ENCODE results near the gene SECISBP2. TPM values are rescaled to one million over a fixed set of nuclear protein-coding genes. Genes with fewer than 3 reads are reported as not detected.

Gene SECISBP2
- total RNA-seq, 1 donor from 2014 or later: 118 TPM

DNA sequence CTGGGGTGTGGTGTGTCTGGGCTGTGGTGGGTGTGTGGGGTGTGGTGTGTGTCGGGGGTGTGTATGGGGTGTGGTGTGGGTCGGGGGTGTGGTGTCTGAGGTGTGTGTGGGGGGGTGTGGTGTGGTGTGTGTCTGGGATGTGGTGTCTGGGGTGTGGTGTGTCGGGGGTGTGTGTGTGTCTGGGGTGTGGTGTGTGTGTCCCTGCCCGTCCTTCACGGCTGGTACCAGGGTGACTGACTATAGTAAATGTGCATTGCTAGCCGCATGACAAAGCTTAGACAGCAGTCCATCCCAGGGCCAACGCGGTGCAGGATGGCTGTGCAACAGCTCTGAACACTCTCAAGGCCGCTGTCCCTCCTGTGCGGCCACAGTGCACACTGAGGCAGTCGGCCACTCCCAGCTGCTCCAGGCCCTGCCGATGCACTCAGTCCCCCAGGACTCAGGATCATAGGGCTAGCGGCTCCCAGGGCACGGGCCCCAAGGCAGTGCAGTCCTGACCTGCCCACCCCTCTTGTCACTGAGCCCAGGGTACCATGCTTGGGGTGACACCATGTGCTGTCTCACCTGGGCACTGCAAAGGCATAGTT, 54.0 kb downstream of the SECISBP2 start:
- no peaks in the 10 kb centered on the region for H3K27me3 Mint-ChIP-seq (ENCODE audit: insufficient read depth, low read depth)
- peak; percentile 37 for DNase-seq (ENCODE audit: low spot score)
- Histone ChIP-seq H3K27ac (no peak overlapping the region), H3K27me3 (no peaks in the 10 kb centered on the region), H2AFZ (replicated peaks) (no peak overlapping the region), H3K9me3 (ENCODE audit: low read depth) (no peaks in the 10 kb centered on the region), H3K79me2 (ENCODE audit: low read depth) (no peaks in the 10 kb centered on the region), H3K9ac (no peak overlapping the region), H3K36me3 (no peaks in the 10 kb centered on the region), H3K4me1 (peaks cover 3% of the 10 kb centered on the region), H3K4me3 (no peak overlapping the region), H3F3A (ENCODE audit: low read depth) (no peaks in the 10 kb centered on the region), H4K20me1 (ENCODE audit: low read depth) (no peaks in the 10 kb centered on the region), H3K4me2 (no peak overlapping the region)
- H3K27ac Mint-ChIP-seq: peak overlapping the region; percentile 21
- no peak overlapping the region for H3K4me3 Mint-ChIP-seq
- peaks cover 15% of the 10 kb centered on the region for H3K4me1 Mint-ChIP-seq
- no peaks in the 10 kb centered on the region for H3K36me3 Mint-ChIP-seq
- TF ChIP-seq EZH2 (IDR thresholded peaks at IDR 0.05) (no peak), EZH2phosphoT487 (IDR thresholded peaks at IDR 0.05) (no peak)
- TF ChIP-seq, protein P1, sequence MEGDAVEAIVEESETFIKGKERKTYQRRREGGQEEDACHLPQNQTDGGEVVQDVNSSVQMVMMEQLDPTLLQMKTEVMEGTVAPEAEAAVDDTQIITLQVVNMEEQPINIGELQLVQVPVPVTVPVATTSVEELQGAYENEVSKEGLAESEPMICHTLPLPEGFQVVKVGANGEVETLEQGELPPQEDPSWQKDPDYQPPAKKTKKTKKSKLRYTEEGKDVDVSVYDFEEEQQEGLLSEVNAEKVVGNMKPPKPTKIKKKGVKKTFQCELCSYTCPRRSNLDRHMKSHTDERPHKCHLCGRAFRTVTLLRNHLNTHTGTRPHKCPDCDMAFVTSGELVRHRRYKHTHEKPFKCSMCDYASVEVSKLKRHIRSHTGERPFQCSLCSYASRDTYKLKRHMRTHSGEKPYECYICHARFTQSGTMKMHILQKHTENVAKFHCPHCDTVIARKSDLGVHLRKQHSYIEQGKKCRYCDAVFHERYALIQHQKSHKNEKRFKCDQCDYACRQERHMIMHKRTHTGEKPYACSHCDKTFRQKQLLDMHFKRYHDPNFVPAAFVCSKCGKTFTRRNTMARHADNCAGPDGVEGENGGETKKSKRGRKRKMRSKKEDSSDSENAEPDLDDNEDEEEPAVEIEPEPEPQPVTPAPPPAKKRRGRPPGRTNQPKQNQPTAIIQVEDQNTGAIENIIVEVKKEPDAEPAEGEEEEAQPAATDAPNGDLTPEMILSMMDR (IDR thresholded peaks at IDR 0.05): no peak
- no peaks in the 10 kb centered on the region for H3K9me3 Mint-ChIP-seq

DNA sequence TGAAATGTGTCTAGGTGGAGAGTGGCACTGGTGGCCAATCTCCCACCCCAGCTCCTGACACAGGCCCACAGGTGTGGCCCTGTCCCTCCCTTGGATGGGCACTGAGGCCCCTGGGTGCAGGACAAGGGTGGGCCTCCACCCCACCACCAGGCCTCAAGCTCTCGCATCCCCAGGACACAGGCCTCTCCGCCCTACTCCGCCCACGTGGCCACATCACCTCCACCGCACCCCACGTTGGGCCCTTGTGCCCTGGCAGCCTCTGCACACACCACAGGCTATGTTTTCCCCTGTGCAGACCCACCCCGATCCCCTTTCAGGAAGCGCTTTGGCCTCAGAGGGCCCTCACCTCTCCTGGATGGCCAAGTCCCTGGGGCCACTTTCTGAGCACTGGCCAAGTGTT, 54.7 kb downstream of the SECISBP2 start:
- H3K36me3 Mint-ChIP-seq: peaks cover 1% of the 10 kb centered on the region
- Histone ChIP-seq H3K9ac (no peak overlapping the region), H4K20me1 (ENCODE audit: low read depth) (no peaks in the 10 kb centered on the region), H3K27me3 (no peaks in the 10 kb centered on the region), H3K4me1 (peaks cover 3% of the 10 kb centered on the region), H3K4me2 (no peak overlapping the region), H3K27ac (no peak overlapping the region), H3F3A (ENCODE audit: low read depth) (no peaks in the 10 kb centered on the region), H3K4me3 (no peak overlapping the region), H3K79me2 (ENCODE audit: low read depth) (no peaks in the 10 kb centered on the region), H2AFZ (replicated peaks) (no peak overlapping the region), H3K36me3 (no peaks in the 10 kb centered on the region), H3K9me3 (ENCODE audit: low read depth) (no peaks in the 10 kb centered on the region)
- H3K27me3 Mint-ChIP-seq (ENCODE audit: insufficient read depth, low read depth): no peaks in the 10 kb centered on the region
- H3K4me3 Mint-ChIP-seq: peak overlapping the region; percentile 69
- no peak overlapping the region for H3K27ac Mint-ChIP-seq
- H3K4me1 Mint-ChIP-seq: peaks cover 16% of the 10 kb centered on the region
- TF ChIP-seq, protein P1 (IDR thresholded peaks at IDR 0.05): no peak
- no peak for TF ChIP-seq EZH2phosphoT487 (IDR thresholded peaks at IDR 0.05)
- no peak for TF ChIP-seq EZH2 (IDR thresholded peaks at IDR 0.05)
- H3K9me3 Mint-ChIP-seq: no peaks in the 10 kb centered on the region
- DNase-seq (ENCODE audit: low spot score): no peak

DNA sequence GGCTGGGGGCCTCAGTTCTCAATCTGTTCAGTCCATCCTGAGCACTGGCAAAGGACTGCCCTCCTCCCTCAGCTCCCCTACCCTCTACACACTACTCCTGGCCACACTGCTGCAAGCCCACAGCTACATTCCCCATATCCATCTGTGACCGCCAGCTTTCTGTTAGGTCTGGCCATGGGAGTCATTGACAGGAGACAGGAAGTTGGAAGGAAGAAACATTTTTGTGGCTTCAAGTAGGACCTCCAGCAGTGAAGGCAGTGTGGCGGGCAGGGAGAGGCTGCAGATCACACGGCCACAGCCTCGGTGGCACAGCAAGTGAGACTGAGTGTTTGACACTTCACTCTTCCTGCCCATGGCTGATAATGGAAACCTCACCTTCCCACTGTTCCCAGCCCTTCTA, 55.9 kb downstream of the SECISBP2 start:
- Mint-ChIP-seq H3K4me3 (no peak overlapping the region), H3K4me1 (peaks cover 16% of the 10 kb centered on the region), H3K9me3 (no peaks in the 10 kb centered on the region), H3K27ac (no peak overlapping the region), H3K36me3 (peaks cover 9% of the 10 kb centered on the region), H3K27me3 (ENCODE audit: insufficient read depth, low read depth) (no peaks in the 10 kb centered on the region)
- H3K9me3 ChIP-seq (ENCODE audit: low read depth): no peaks in the 10 kb centered on the region
- no peak overlapping the region for H3K4me2 ChIP-seq
- H2AFZ ChIP-seq (replicated peaks): no peak overlapping the region
- no peak for DNase-seq (ENCODE audit: low spot score)
- H3K9ac ChIP-seq: no peak overlapping the region
- TF ChIP-seq EZH2 (IDR thresholded peaks at IDR 0.05): no peak
- no peak for TF ChIP-seq EZH2phosphoT487 (IDR thresholded peaks at IDR 0.05)
- TF ChIP-seq, protein P1 (IDR thresholded peaks at IDR 0.05): no peak
- no peak overlapping the region for H3K27ac ChIP-seq
- no peaks in the 10 kb centered on the region for H3K36me3 ChIP-seq
- H3F3A ChIP-seq (ENCODE audit: low read depth): no peaks in the 10 kb centered on the region
- peaks cover 3% of the 10 kb centered on the region for H3K4me1 ChIP-seq
- no peak overlapping the region for H3K4me3 ChIP-seq
- no peaks in the 10 kb centered on the region for H4K20me1 ChIP-seq (ENCODE audit: low read depth)
- H3K27me3 ChIP-seq: no peaks in the 10 kb centered on the region
- H3K79me2 ChIP-seq (ENCODE audit: low read depth): no peaks in the 10 kb centered on the region
